ENCODE data around the gene ARHGAP40. TPM values are rescaled to one million over a fixed set of nuclear protein-coding genes. Genes with fewer than 3 reads are reported as not detected.

The ARHGAP40 gene
- total and polyA plus RNA-seq, 2 donors, result 0.92 to 1.9 TPM

- no peaks in the 10 kb centered on the region for H3K36me3 ChIP-seq (ENCODE audit: insufficient read depth)
- H3K4me3 ChIP-seq (ENCODE audit: low read depth, low read length), result no peak overlapping the region
- DNase-seq (ENCODE audit: extremely low spot score), result no peak
- WGBS, result 68% methylated on average over 4 of the region's 4 CpGs
- H3K27ac ChIP-seq (ENCODE audit: low read depth), result no peak overlapping the region
- no peaks in the 10 kb centered on the region for H3K4me1 ChIP-seq (ENCODE audit: insufficient read depth)
These were observed 21.7 kb upstream of the ARHGAP40 start for GRCh38 chr20:38579921-38580320.

- no peak for DNase-seq (ENCODE audit: extremely low spot score)
- H3K27ac ChIP-seq (ENCODE audit: low read depth), result no peak within 1 kb of the TSS
- no peak within 1 kb of the TSS for H3K4me3 ChIP-seq (ENCODE audit: low read depth, low read length)
- 54% methylated on average over 5 of the region's 5 CpGs for WGBS
- H3K36me3 ChIP-seq (ENCODE audit: insufficient read depth), result no peaks in the 10 kb centered on the region
- no peaks in the 10 kb centered on the region for H3K4me1 ChIP-seq (ENCODE audit: insufficient read depth)
These were observed 20.6 kb upstream of the ARHGAP40 start, which contains the start of gene ADIG for GRCh38 chr20:38581013-38581412. ADIG (plus strand) TSS chr20:38581197; CDS start chr20:38581251, 54 bp downstream.

- DNase-seq (ENCODE audit: extremely low spot score), result no peak
- H3K36me3 ChIP-seq (ENCODE audit: insufficient read depth), result no peaks in the 10 kb centered on the region
- H3K27ac ChIP-seq (ENCODE audit: low read depth), result no peak overlapping the region
- no peak overlapping the region for H3K4me3 ChIP-seq (ENCODE audit: low read depth, low read length)
- no peaks in the 10 kb centered on the region for H3K4me1 ChIP-seq (ENCODE audit: insufficient read depth)
- 67% methylated on average over 4 of the region's 4 CpGs for WGBS
These were observed 19.7 kb upstream of the ARHGAP40 start for GRCh38 chr20:38581830-38582358.

GRCh38 chr20:38583306-38583705, 18.3 kb upstream of the ARHGAP40 start:
- Histone ChIP-seq H3K4me3 (ENCODE audit: low read depth, low read length) (no peak overlapping the region), H3K36me3 (ENCODE audit: insufficient read depth) (no peaks in the 10 kb centered on the region), H3K27ac (ENCODE audit: low read depth) (no peak overlapping the region), H3K4me1 (ENCODE audit: insufficient read depth) (no peaks in the 10 kb centered on the region)
- no peak for DNase-seq (ENCODE audit: extremely low spot score)
- 90% methylated on average over 4 of the region's 4 CpGs for WGBS

GRCh38 chr20:38584099-38584763, 17.4 kb upstream of the ARHGAP40 start:
- WGBS, result 42% methylated on average over 7 of the region's 7 CpGs
- no peak for DNase-seq (ENCODE audit: extremely low spot score)

GRCh38 chr20:38585404-38586180, 16.0 kb upstream of the ARHGAP40 start:
- Histone ChIP-seq H3K27ac (ENCODE audit: low read depth) (no peak overlapping the region), H3K4me1 (ENCODE audit: insufficient read depth) (no peaks in the 10 kb centered on the region), H3K36me3 (ENCODE audit: insufficient read depth) (no peaks in the 10 kb centered on the region), H3K4me3 (ENCODE audit: low read depth, low read length) (no peak overlapping the region)
- no peak for DNase-seq (ENCODE audit: extremely low spot score)
- 80% methylated on average over 10 of the region's 10 CpGs for WGBS

More at GRCh38 chr20:38584099-38584763, 17.4 kb upstream of the ARHGAP40 start:
- no peak overlapping the region for H3K4me3 ChIP-seq (ENCODE audit: low read depth, low read length)
- no peaks in the 10 kb centered on the region for H3K36me3 ChIP-seq (ENCODE audit: insufficient read depth)
- no peak overlapping the region for H3K27ac ChIP-seq (ENCODE audit: low read depth)
- H3K4me1 ChIP-seq (ENCODE audit: insufficient read depth), result no peaks in the 10 kb centered on the region

- Histone ChIP-seq H3K4me3 (ENCODE audit: low read depth, low read length) (no peak overlapping the region), H3K4me1 (ENCODE audit: insufficient read depth) (no peaks in the 10 kb centered on the region), H3K27ac (ENCODE audit: low read depth) (no peak overlapping the region), H3K36me3 (ENCODE audit: insufficient read depth) (no peaks in the 10 kb centered on the region)
- 50% methylated on average over 3 of the region's 3 CpGs for WGBS
- DNase-seq (ENCODE audit: extremely low spot score), result no peak
These were observed 15.5 kb upstream of the ARHGAP40 start for GRCh38 chr20:38586181-38586525.

GRCh38 chr20:38588303-38588702, 13.3 kb upstream of the ARHGAP40 start:
- H3K4me1 ChIP-seq (ENCODE audit: insufficient read depth), result no peaks in the 10 kb centered on the region
- 87% methylated on average over 6 of the region's 6 CpGs for WGBS
- no peak for DNase-seq (ENCODE audit: extremely low spot score)
- no peak overlapping the region for H3K4me3 ChIP-seq (ENCODE audit: low read depth, low read length)
- no peak overlapping the region for H3K27ac ChIP-seq (ENCODE audit: low read depth)
- no peaks in the 10 kb centered on the region for H3K36me3 ChIP-seq (ENCODE audit: insufficient read depth)

- H3K4me1 ChIP-seq (ENCODE audit: insufficient read depth), result no peaks in the 10 kb centered on the region
- no peak for DNase-seq (ENCODE audit: extremely low spot score)
- WGBS, result 83% methylated on average over 4 of the region's 4 CpGs
- H3K4me3 ChIP-seq (ENCODE audit: low read depth, low read length), result no peak overlapping the region
- no peak overlapping the region for H3K27ac ChIP-seq (ENCODE audit: low read depth)
- no peaks in the 10 kb centered on the region for H3K36me3 ChIP-seq (ENCODE audit: insufficient read depth)
These were observed 12.3 kb upstream of the ARHGAP40 start for GRCh38 chr20:38589351-38589750.

- Histone ChIP-seq H3K36me3 (ENCODE audit: insufficient read depth) (no peaks in the 10 kb centered on the region), H3K4me3 (ENCODE audit: low read depth, low read length) (no peak overlapping the region), H3K27ac (ENCODE audit: low read depth) (no peak overlapping the region), H3K4me1 (ENCODE audit: insufficient read depth) (no peaks in the 10 kb centered on the region)
- DNase-seq (ENCODE audit: extremely low spot score), result no peak
- WGBS, result 76% methylated on average over 3 of the region's 3 CpGs
These were observed 11.5 kb upstream of the ARHGAP40 start for GRCh38 chr20:38589967-38590675.

- Histone ChIP-seq H3K4me1 (ENCODE audit: insufficient read depth) (no peaks in the 10 kb centered on the region), H3K27ac (ENCODE audit: low read depth) (no peak overlapping the region), H3K4me3 (ENCODE audit: low read depth, low read length) (no peak overlapping the region), H3K36me3 (ENCODE audit: insufficient read depth) (no peaks in the 10 kb centered on the region)
- no peak for DNase-seq (ENCODE audit: extremely low spot score)
- WGBS, result 75% methylated on average over 18 of the region's 18 CpGs
These were observed 10.7 kb upstream of the ARHGAP40 start for GRCh38 chr20:38590676-38591473.

GRCh38 chr20:38591474-38592410, 9.9 kb upstream of the ARHGAP40 start:
- Histone ChIP-seq H3K4me3 (ENCODE audit: low read depth, low read length) (no peak overlapping the region), H3K4me1 (ENCODE audit: insufficient read depth) (no peaks in the 10 kb centered on the region), H3K27ac (ENCODE audit: low read depth) (no peak overlapping the region), H3K36me3 (ENCODE audit: insufficient read depth) (no peaks in the 10 kb centered on the region)
- 83% methylated on average over 21 of the region's 21 CpGs for WGBS
- no peak for DNase-seq (ENCODE audit: extremely low spot score)
